Spleen (tissue), 11 donors: ENCODE data around the gene HBZ. TPM values are rescaled to one million over a fixed set of nuclear protein-coding genes. Genes with fewer than 3 reads are reported as not detected.
"Not testable (repeated sequence)": the region's sequence is repeated elsewhere in the genome, so short reads cannot be mapped to it uniquely, and the experiment has no call there.

ENCODE experiments used
- DNase-seq: peaks from one replicate; pipeline ENCODE4 v3.0.0-alpha.2; 2020
- H3K27ac ChIP-seq, 8 donors: fragments of 200-600 bp; sonication (generic) in 7 of 8; 1 replicate in 4 of 8; 2 replicates in 4 of 8; pipeline versions ENCODE4 v1.5.0 to v1.8.0; 2016 to 2021; ENCODE audit warnings: inconsistent platforms in 4 of 8, mild to moderate bottlenecking in 4 of 8, moderate library complexity in 1 of 8
- H3K27me3 ChIP-seq, 7 donors: fragments of 200-600 bp; sonication (generic) in 6 of 7; replicated peaks in 1 of 7; 1 replicate in 4 of 7; 2 replicates in 3 of 7; pipeline versions ENCODE4 v1.5.0 to v1.8.0; 2016 to 2021; ENCODE audit warnings: inconsistent platforms in 3 of 7, mild to moderate bottlenecking in 1 of 7
- H3K36me3 ChIP-seq, 6 donors: fragments of 200-600 bp; sonication (generic) in 5 of 6; 1 replicate in 4 of 6; 2 replicates in 2 of 6; pipeline versions ENCODE4 v1.5.0 to v1.8.0; 2016 to 2021; ENCODE audit warnings: inconsistent platforms in 2 of 6
- H3K4me1 ChIP-seq, 6 donors: fragments of 200-600 bp; sonication (generic) in 5 of 6; 1 replicate in 3 of 6; 2 replicates in 3 of 6; pipeline versions ENCODE4 v1.5.0 to v1.8.0; 2016 to 2021; ENCODE audit warnings: inconsistent platforms in 3 of 6
- H3K4me3 ChIP-seq, 8 donors: fragments of 200-600 bp; sonication (generic) in 7 of 8; 1 replicate in 4 of 8; 2 replicates in 4 of 8; pipeline versions ENCODE4 v1.5.0 to v1.8.0; 2016 to 2021; ENCODE audit warnings: inconsistent platforms in 4 of 8, mild to moderate bottlenecking in 4 of 8, moderate library complexity in 2 of 8
- H3K9me3 ChIP-seq, 8 donors: fragments of 200-600 bp; sonication (generic) in 7 of 8; 1 replicate in 4 of 8; 2 replicates in 4 of 8; pipeline versions ENCODE4 v1.5.0 to v1.8.0; 2016 to 2021; ENCODE audit warnings: inconsistent platforms in 4 of 8
- CTCF ChIP-seq, 11 experiments: fragments of 200-600 bp in 7 of 11; fragments of 450-650 bp in 4 of 11; sonication (generic) in 4 of 11; IDR thresholded peaks in 8 of 11; conservative IDR thresholded peaks in 3 of 11; 1 replicate in 7 of 11; 2 replicates in 4 of 11; pipeline versions ENCODE4 v1.4.0 to v1.8.0; 2016 to 2021; ENCODE audit warnings: antibody characterized with exemption in 11 of 11, inconsistent platforms in 4 of 11, mild to moderate bottlenecking in 1 of 11
- POLR2A ChIP-seq, 3 donors: fragments of 450-650 bp; IDR thresholded peaks; one replicate each; pipeline ENCODE4 v1.5.1; 2017; ENCODE audit warnings: antibody characterized with exemption in 3 of 3, mild to moderate bottlenecking in 1 of 3
- POLR2AphosphoS5 ChIP-seq, 3 donors: sonication (generic); formaldehyde crosslinking; IDR thresholded peaks; one replicate each; pipeline ENCODE4 v1.5.1; 2017; ENCODE audit warnings: antibody characterized with exemption in 3 of 3
- WGBS, 5 donors: extraction: QIAGEN DNeasy Blood & Tissue Kit in 3 of 5; methylation state at CpG; one replicate each; pipeline versions ENCODE4 v1.1.5 to v1.1.7; 2013 to 2018; 5-methylcytosine and 5-hydroxymethylcytosine counted together
- intact Hi-C: fragments of 100-400 bp; cut with DNase I; formaldehyde crosslinking; loops from one replicate; pipeline ENCODE4 v1.15.0; 2023; ENCODE audit warnings: low total_unique reads
- polyA plus RNA-seq, 3 donors: library from polyadenylated mRNA; stranded (reverse); fragments of 200-250 nt; gene quantifications; one replicate each; pipeline ENCODE4 v1.2.1, GENCODE V29; 2013
- total RNA-seq, 7 donors: library from RNA; depleted of rRNA in 3 of 7; stranded (reverse); fragments of >200 nt in 3 of 7; fragmentation: NEBNext Ultra II Directional in 4 of 7; extraction: Animal tissue kit (Norgen Biotek cat#: 25700) in 4 of 7; gene quantifications; one replicate each; pipeline versions ENCODE4 v1.1.0 to v1.2.1, GENCODE V29; 2016 to 2021
- donor health status: healthy with polysubstance abuse.
- donor health status: DM: no; HTN: no; CAD: no; lungs with moderate emphysema.
- donor health status: DM: no; HTN: no; CAD: no.
- donor health status: Bipolar disorder and iron deficiency.
- donor health status: healthy.
- donor health status: DM: no; HTN: no; CAD: no.
- donor health status: DM: yes; HTN: yes; CAD: no.

Gene HBZ
- total and polyA plus RNA-seq, 10 donors: 0.16 to 1.2 TPM; not detected in 8

- Histone ChIP-seq H3K27ac (peak overlapping the region in 1 of 8 donors; percentile 14), H3K4me1 (peaks cover 6 to 12% (median 10%) of the 10 kb centered on the region in 6 donors), H3K36me3 (no peaks in the 10 kb centered on the region), H3K27me3 (peaks cover 0 to 60% (median 21%) of the 10 kb centered on the region in 7 donors), H3K4me3 (peak overlapping the region; percentile 6 to 67 (median 36)), H3K9me3 (no peaks in the 10 kb centered on the region)
- no peak for DNase-seq
- TF ChIP-seq POLR2AphosphoS5 (IDR thresholded peaks at IDR 0.05) (no peak), CTCF (IDR thresholded peaks at IDR 0.05 in 8 of 11, conservative IDR thresholded peaks at IDR 0.05 in 3 of 11) (no peak), POLR2A (IDR thresholded peaks at IDR 0.05) (no peak)
- WGBS, 5 donors: 2 to 8% (median 2%) methylated on average over 19 to 53 of the region's 59 CpGs
- intact Hi-C loops: no loop called here
These were observed 2.0 kb downstream of the HBZ start for GRCh38 chr16:154217-155030.

GRCh38 chr16:155031-155398, 2.6 kb downstream of the HBZ start:
- no peak for DNase-seq
- Histone ChIP-seq H3K27me3 (peaks cover 0 to 59% (median 21%) of the 10 kb centered on the region in 7 donors), H3K4me3 (peak overlapping the region in 2 of 8 donors; percentile 46 to 67), H3K9me3 (no peaks in the 10 kb centered on the region), H3K36me3 (no peaks in the 10 kb centered on the region), H3K4me1 (peaks cover 6 to 12% (median 10%) of the 10 kb centered on the region in 6 donors), H3K27ac (no peak overlapping the region)
- TF ChIP-seq POLR2A (IDR thresholded peaks at IDR 0.05) (no peak), POLR2AphosphoS5 (IDR thresholded peaks at IDR 0.05) (no peak), CTCF (IDR thresholded peaks at IDR 0.05 in 8 of 11, conservative IDR thresholded peaks at IDR 0.05 in 3 of 11) (no peak)
- intact Hi-C loops: no loop called here
- WGBS, 5 donors: 64 to 75% (median 69%) methylated on average over 7 of the region's 7 CpGs

GRCh38 chr16:159136-159849, 6.8 kb downstream of the HBZ start:
- TF ChIP-seq POLR2A (IDR thresholded peaks at IDR 0.05) (no peak), POLR2AphosphoS5 (IDR thresholded peaks at IDR 0.05) (no peak), CTCF (IDR thresholded peaks at IDR 0.05 in 8 of 11, conservative IDR thresholded peaks at IDR 0.05 in 3 of 11) (no peak)
- DNase-seq: peak; percentile 18
- Histone ChIP-seq H3K4me3 (no peak overlapping the region), H3K27ac (no peak overlapping the region), H3K9me3 (no peaks in the 10 kb centered on the region), H3K4me1 (peaks cover 6 to 10% (median 8%) of the 10 kb centered on the region in 6 donors), H3K27me3 (peaks cover 0 to 74% (median 24%) of the 10 kb centered on the region in 7 donors), H3K36me3 (no peaks in the 10 kb centered on the region)
- intact Hi-C loops: no loop called here
- 43 to 55% (median 48%) methylated on average over 6 of the region's 6 CpGs for WGBS, 5 donors

GRCh38 chr16:160242-160641, 7.8 kb downstream of the HBZ start:
- H3K4me1 ChIP-seq, H3K27ac ChIP-seq, H3K9me3 ChIP-seq, H3K4me3 ChIP-seq, intact Hi-C loops, H3K36me3 ChIP-seq: not testable (repeated sequence)
- peaks cover 0 to 69% (median 19%) of the 10 kb centered on the region in 7 donors for H3K27me3 ChIP-seq
- DNase-seq: peak; percentile 34
- 66 to 76% (median 73%) methylated on average over 12 to 20 of the region's 20 CpGs for WGBS, 5 donors
